Panc1 (cell line): ENCODE measurements around the gene LIMK1. TPM values are rescaled to one million over a fixed set of nuclear protein-coding genes. Genes with fewer than 3 reads are reported as not detected.

Experiments used
- ATAC-seq: fragments of 200-7000 bp; cut with Tn5 transposase; 2 replicates; pipeline ENCODE4 v1.9.1; 2020; ENCODE audit warnings: mild to moderate bottlenecking, moderate library complexity
- BruUV-seq: library from RNA; stranded (reverse); fragments of 400-500 nt; replicated peaks from 2 replicates; lab custom pipeline; 2021; lab: Mats Ljungman, UMichigan
- CTCF ChIA-PET: fragments of 300-600 bp; sonication (Branson Sonifier 250); formaldehyde crosslinking; loops from one replicate; lab custom pipeline; 2022; ENCODE audit warnings: antibody characterized with exemption; lab: Charles Lee
- POLR2A ChIA-PET: fragments of 300-600 bp; sonication (Branson Sonifier 250); formaldehyde crosslinking; loops from one replicate; lab custom pipeline; 2022; ENCODE audit warnings: antibody characterized with exemption; lab: Charles Lee
- DNase-seq: peaks from one replicate; pipeline ENCODE4 v3.0.0-alpha.2; 2010; ENCODE audit warnings: low read depth, low spot score
- H3K27ac ChIP-seq: 2 replicates; pipeline ENCODE4 v1.5.1; 2011; ENCODE audit warnings: mild to moderate bottlenecking, low read length, inconsistent platforms
- H3K27me3 ChIP-seq: fragments of 200-500 bp; sonication (Bioruptor generic); 2 replicates; pipeline ENCODE4 v1.6.0; 2014; ENCODE audit warnings: low read length, inconsistent platforms; ENCODE audit not compliant: control insufficient read depth, insufficient read depth
- H3K36me3 ChIP-seq: fragments of 200-500 bp; sonication (Bioruptor generic); 2 replicates; pipeline ENCODE4 v1.5.1; 2014; ENCODE audit warnings: inconsistent platforms, mild to moderate bottlenecking, low read length, moderate library complexity; ENCODE audit not compliant: control insufficient read depth, insufficient read depth
- H3K4me1 ChIP-seq: 2 replicates; pipeline ENCODE4 v1.5.1; 2011; ENCODE audit warnings: inconsistent platforms, mild to moderate bottlenecking, low read length, moderate library complexity; ENCODE audit not compliant: control insufficient read depth, insufficient read depth
- H3K4me3 ChIP-seq, 2 experiments: 2 replicates each; pipeline ENCODE4 v1.5.1; 2011 to 2012; ENCODE audit warnings: low read depth in 2 of 2, low read length in 2 of 2, mild to moderate bottlenecking in 2 of 2, inconsistent platforms in 1 of 2, moderate library complexity in 1 of 2
- H3K9me3 ChIP-seq: fragments of 200-500 bp; sonication (Bioruptor generic); 2 replicates; pipeline ENCODE4 v1.5.1; 2014; ENCODE audit warnings: low read depth, mild to moderate bottlenecking, inconsistent platforms, low read length, moderate library complexity; ENCODE audit not compliant: control insufficient read depth, insufficient read depth
- CTCF ChIP-seq: fragments of 450-650 bp; IDR thresholded peaks from 2 replicates; pipeline ENCODE4 v1.5.1; 2017; ENCODE audit warnings: mild to moderate bottlenecking
- POLR2AphosphoS5 ChIP-seq: IDR thresholded peaks from 2 replicates; pipeline ENCODE4 v1.6.1; 2012; ENCODE audit warnings: mild to moderate bottlenecking, low read depth, low read length, moderate library complexity
- SIN3A ChIP-seq: IDR thresholded peaks from 2 replicates; pipeline ENCODE4 v1.6.1; 2012; ENCODE audit warnings: low read depth, mild to moderate bottlenecking, low read length, moderate library complexity, borderline replicate concordance; ENCODE audit not compliant: insufficient read depth
- TCF7L2 ChIP-seq: IDR thresholded peaks from 2 replicates; pipeline ENCODE4 v1.6.1; 2011; ENCODE audit warnings: mild to moderate bottlenecking, low read depth, low read length, inconsistent platforms
- in situ Hi-C: cut with HindIII; loops from 2 replicates; pipeline ENCODE4 v1.10.0; 2016; ENCODE audit warnings: low sequenced_read_pairs, low pct_unique_long_range_greater_than_20kb
- intact Hi-C: fragments of 100-400 bp; cut with micrococcal nuclease; formaldehyde crosslinking; loops from one replicate; pipeline ENCODE4 v1.10.0; 2022; ENCODE audit not compliant: unreplicated experiment
- total RNA-seq: library from RNA; stranded (reverse); gene quantifications from one replicate; pipeline ENCODE4 v1.2.1, GENCODE V29; 2021; ENCODE audit not compliant: unreplicated experiment
- TF ChIP-seq, protein P1 (sequence below), 2 experiments: IDR thresholded peaks; 2 replicates each; pipeline ENCODE4 v1.6.1; 2011 to 2012; ENCODE audit warnings: low read depth in 2 of 2, control low read depth in 1 of 2, low read length in 1 of 2, mild to moderate bottlenecking in 1 of 2, moderate library complexity in 1 of 2; ENCODE audit not compliant: insufficient read depth in 1 of 2

LIMK1 gene
- total RNA-seq, 1 experiment from 2014 or later = 59.6 TPM

- ATAC-seq (no peak), DNase-seq (no peak)
- Histone ChIP-seq H3K9me3 (no peaks in the 10 kb centered on the region), H3K4me3 (no peak overlapping the region), H3K4me1 (peaks cover 4% of the 10 kb centered on the region; the same call in 1 of the 2 replicates), H3K27ac (no peak overlapping the region), H3K27me3 (no peaks in the 10 kb centered on the region), H3K36me3 (no peaks in the 10 kb centered on the region)
- ChIA-PET POLR2A (no interaction called here), CTCF (no interaction called here)
- intact Hi-C loops (no loop called here), in situ Hi-C loops (no loop called here)
- no TSS peak for BruUV-seq
- TF ChIP-seq SIN3A = no peak
- TF ChIP-seq CTCF = no peak
- TF ChIP-seq POLR2AphosphoS5 = no peak
- TF ChIP-seq, protein P1, sequence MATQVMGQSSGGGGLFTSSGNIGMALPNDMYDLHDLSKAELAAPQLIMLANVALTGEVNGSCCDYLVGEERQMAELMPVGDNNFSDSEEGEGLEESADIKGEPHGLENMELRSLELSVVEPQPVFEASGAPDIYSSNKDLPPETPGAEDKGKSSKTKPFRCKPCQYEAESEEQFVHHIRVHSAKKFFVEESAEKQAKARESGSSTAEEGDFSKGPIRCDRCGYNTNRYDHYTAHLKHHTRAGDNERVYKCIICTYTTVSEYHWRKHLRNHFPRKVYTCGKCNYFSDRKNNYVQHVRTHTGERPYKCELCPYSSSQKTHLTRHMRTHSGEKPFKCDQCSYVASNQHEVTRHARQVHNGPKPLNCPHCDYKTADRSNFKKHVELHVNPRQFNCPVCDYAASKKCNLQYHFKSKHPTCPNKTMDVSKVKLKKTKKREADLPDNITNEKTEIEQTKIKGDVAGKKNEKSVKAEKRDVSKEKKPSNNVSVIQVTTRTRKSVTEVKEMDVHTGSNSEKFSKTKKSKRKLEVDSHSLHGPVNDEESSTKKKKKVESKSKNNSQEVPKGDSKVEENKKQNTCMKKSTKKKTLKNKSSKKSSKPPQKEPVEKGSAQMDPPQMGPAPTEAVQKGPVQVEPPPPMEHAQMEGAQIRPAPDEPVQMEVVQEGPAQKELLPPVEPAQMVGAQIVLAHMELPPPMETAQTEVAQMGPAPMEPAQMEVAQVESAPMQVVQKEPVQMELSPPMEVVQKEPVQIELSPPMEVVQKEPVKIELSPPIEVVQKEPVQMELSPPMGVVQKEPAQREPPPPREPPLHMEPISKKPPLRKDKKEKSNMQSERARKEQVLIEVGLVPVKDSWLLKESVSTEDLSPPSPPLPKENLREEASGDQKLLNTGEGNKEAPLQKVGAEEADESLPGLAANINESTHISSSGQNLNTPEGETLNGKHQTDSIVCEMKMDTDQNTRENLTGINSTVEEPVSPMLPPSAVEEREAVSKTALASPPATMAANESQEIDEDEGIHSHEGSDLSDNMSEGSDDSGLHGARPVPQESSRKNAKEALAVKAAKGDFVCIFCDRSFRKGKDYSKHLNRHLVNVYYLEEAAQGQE (IDR thresholded peaks at IDR 0.05; ENCODE audit: insufficient read depth in 1 of 2, low read depth in 2 of 2, low read length in 1 of 2) = no peak
- no peak for TF ChIP-seq TCF7L2
Observed at GRCh38 chr7:74042746-74043522, 40.7 kb upstream of the LIMK1 start.

GRCh38 chr7:74043523-74043951, 40.1 kb upstream of the LIMK1 start:
- Histone ChIP-seq H3K4me3 (no peak overlapping the region), H3K4me1 (peaks cover 4% of the 10 kb centered on the region; the same call in 1 of the 2 replicates), H3K27me3 (no peaks in the 10 kb centered on the region), H3K36me3 (no peaks in the 10 kb centered on the region), H3K9me3 (no peaks in the 10 kb centered on the region), H3K27ac (no peak overlapping the region)
- no TSS peak for BruUV-seq
- ATAC-seq (no peak), DNase-seq (no peak)
- TF ChIP-seq, protein P1 (IDR thresholded peaks at IDR 0.05; ENCODE audit: insufficient read depth in 1 of 2, low read depth in 2 of 2, low read length in 1 of 2) = no peak
- no peak for TF ChIP-seq POLR2AphosphoS5
- TF ChIP-seq CTCF = no peak
- TF ChIP-seq SIN3A = no peak
- no peak for TF ChIP-seq TCF7L2
- intact Hi-C loops = no loop called here
- POLR2A ChIA-PET = no interaction called here
- CTCF ChIA-PET = no interaction called here
- in situ Hi-C loops = no loop called here
